ENCODE measurements around the gene C7orf57. TPM values are rescaled to one million over a fixed set of nuclear protein-coding genes. Genes with fewer than 3 reads are reported as not detected.

The C7orf57 gene
- total and polyA plus RNA-seq, 2 experiments from 2014 or later = 0.42 to 2.1 TPM

- ATAC-seq (no peak), DNase-seq (ENCODE audit: low spot score) (no peak)
- no peak overlapping the region for H3K4me3 Mint-ChIP-seq
- Histone ChIP-seq H3F3A (replicated peaks; ENCODE audit: low read depth) (no peaks in the 10 kb centered on the region), H3K9me2 (ENCODE audit: insufficient read depth) (peaks cover 3% of the 10 kb centered on the region), H3K27me3 (ENCODE audit: insufficient read depth) (no peaks in the 10 kb centered on the region), H3K4me2 (no peak overlapping the region), H3K4me1 (ENCODE audit: insufficient read depth) (no peaks in the 10 kb centered on the region), H3K4me3 (no peak overlapping the region), H2AFZ (no peak overlapping the region), H3K36me3 (ENCODE audit: insufficient read depth) (no peaks in the 10 kb centered on the region), H4K20me1 (replicated peaks; ENCODE audit: insufficient read depth) (no peaks in the 10 kb centered on the region), H3K27ac (ENCODE audit: low read depth) (no peak overlapping the region), H3K79me2 (replicated peaks; ENCODE audit: insufficient read depth) (no peaks in the 10 kb centered on the region)
- no peaks in the 10 kb centered on the region for H3K36me3 Mint-ChIP-seq (ENCODE audit: low read depth)
- no peak overlapping the region for H3K27ac Mint-ChIP-seq
- H3K9me3 Mint-ChIP-seq = no peaks in the 10 kb centered on the region
- H3K27me3 Mint-ChIP-seq (ENCODE audit: insufficient read depth, low read depth, poor library complexity) = peaks cover 7% of the 10 kb centered on the region
- peaks cover 7% of the 10 kb centered on the region for H3K4me1 Mint-ChIP-seq
- TF ChIP-seq ZNF114 (CRISPR knock-in tag; IDR thresholded peaks at IDR 0.05) (no peak), ZNF462 (CRISPR knock-in tag; IDR thresholded peaks at IDR 0.05) (no peak), POLR2AphosphoS5 (IDR thresholded peaks at IDR 0.05; ENCODE audit: low read depth) (no peak), EZH2 (IDR thresholded peaks at IDR 0.05; ENCODE audit: low read depth, unreplicated experiment) (no peak), ETS1 (IDR thresholded peaks at IDR 0.05) (no peak), CTCF (conservative IDR thresholded peaks at IDR 0.05; ENCODE audit: low read depth in 2 of 2) (no peak), ZNF331 (CRISPR knock-in tag; IDR thresholded peaks at IDR 0.05; ENCODE audit: low read depth) (no peak), JUNB (IDR thresholded peaks at IDR 0.05; ENCODE audit: unreplicated experiment) (no peak), CREB1 (CRISPR knock-in tag; IDR thresholded peaks at IDR 0.05; ENCODE audit: low read depth) (no peak), EZH2phosphoT487 (IDR thresholded peaks at IDR 0.05; ENCODE audit: unreplicated experiment) (no peak), REST (IDR thresholded peaks at IDR 0.05; ENCODE audit: unreplicated experiment) (no peak)
Measured at GRCh38 chr7:48048113-48048512, 12.8 kb downstream of the C7orf57 start.
